Measurements from ENCODE around the gene MBD5.

DNA sequence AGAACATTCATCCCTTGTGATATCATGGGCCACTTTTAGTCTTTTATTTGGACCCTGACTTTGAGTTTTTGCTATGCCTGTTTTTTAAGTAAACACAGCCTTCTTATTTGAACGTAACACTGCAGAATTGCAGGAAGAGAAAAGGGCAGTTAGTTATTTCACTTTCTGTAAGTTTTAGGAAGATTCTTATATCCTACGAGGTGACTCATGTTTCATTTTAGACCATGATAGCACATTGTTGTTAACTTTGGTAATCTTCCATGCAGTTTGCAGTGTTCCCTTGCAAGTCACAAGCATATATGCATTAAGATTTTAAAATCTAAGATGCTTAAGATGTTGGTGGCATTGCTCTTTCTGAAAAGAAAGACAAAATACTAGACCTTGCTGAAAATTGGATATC is 495.1 kb downstream of the MBD5 start:
- TF ChIP-seq YY1 (IDR thresholded peaks at IDR 0.05; ENCODE audit: insufficient read depth, insufficient read length) (no peak), ZNF274 (IDR thresholded peaks at IDR 0.05; ENCODE audit: low read depth, low read length) (no peak)

Data from NT2/D1 (cell line).